IMR-90 (cell line): Measurements from ENCODE around the gene IREB2. TPM values are rescaled to one million over a fixed set of nuclear protein-coding genes. Genes with fewer than 3 reads are reported as not detected.

Experiments used
- ATAC-seq: fragments of 200-7000 bp; cut with Tn5 transposase; 2 replicates; pipeline ENCODE4 v1.9.1; 2020; ENCODE audit warnings: low read depth, mild to moderate bottlenecking, moderate library complexity
- BruUV-seq: library from RNA; stranded (reverse); fragments of 400-500 nt; replicated peaks from 2 replicates; lab custom pipeline; 2021; lab: Mats Ljungman, UMichigan
- CTCF ChIA-PET: fragments of 300-600 bp; formaldehyde crosslinking; extraction: SDS; loops from one replicate; lab custom pipeline; 2021; ENCODE audit warnings: antibody characterized with exemption; lab: Yijun Ruan, JAX
- POLR2A ChIA-PET: fragments of 300-600 bp; sonication (Branson Sonifier 250); formaldehyde crosslinking; loops from one replicate; lab custom pipeline; 2022; ENCODE audit warnings: antibody characterized with exemption; ENCODE audit not compliant: unreplicated experiment; lab: Charles Lee
- DNase-seq: peaks from one replicate; pipeline ENCODE4 v3.0.0; 2013
- H2AFZ ChIP-seq: replicated peaks from 2 replicates; pipeline ENCODE3; 2013; ENCODE audit warnings: low read length, mild to moderate bottlenecking; ENCODE audit not compliant: poor library complexity
- H2AK5ac ChIP-seq: 2 replicates; pipeline ENCODE4 v1.6.1; 2013; ENCODE audit warnings: low read depth, low read length, inconsistent platforms
- H2AK9ac ChIP-seq: replicated peaks from 2 replicates; pipeline ENCODE3; 2013; ENCODE audit warnings: mild to moderate bottlenecking, low read depth, low read length, moderate library complexity; ENCODE audit not compliant: poor library complexity
- H2BK120ac ChIP-seq: 2 replicates; pipeline ENCODE4 v1.6.1; 2013; ENCODE audit warnings: low read depth, low read length, inconsistent platforms
- H2BK15ac ChIP-seq: 3 replicates; pipeline ENCODE4 v1.6.1; 2013; ENCODE audit warnings: low read depth, low read length, inconsistent platforms
- H2BK20ac ChIP-seq: 2 replicates; pipeline ENCODE4 v1.6.1; 2013; ENCODE audit warnings: low read depth, mild to moderate bottlenecking, inconsistent platforms, low read length, moderate library complexity
- H2BK5ac ChIP-seq: 2 replicates; pipeline ENCODE4 v1.6.1; 2013; ENCODE audit warnings: mild to moderate bottlenecking, low read depth, low read length, inconsistent platforms; ENCODE audit not compliant: poor library complexity, severe bottlenecking
- H3K14ac ChIP-seq: replicated peaks from 2 replicates; pipeline ENCODE4 v1.6.1; 2013; ENCODE audit warnings: low read depth, low read length, inconsistent platforms
- H3K18ac ChIP-seq: 2 replicates; pipeline ENCODE4 v1.6.1; 2013; ENCODE audit warnings: low read depth, low read length, control low read depth
- H3K23ac ChIP-seq: 2 replicates; pipeline ENCODE4 v1.6.1; 2013; ENCODE audit warnings: low read depth, low read length, inconsistent platforms
- H3K27ac ChIP-seq: 2 replicates; pipeline ENCODE4 v1.5.1; 2013; ENCODE audit warnings: mild to moderate bottlenecking, control low read depth, low read length; ENCODE audit not compliant: insufficient read depth
- H3K27me3 ChIP-seq: 2 replicates; pipeline ENCODE4 v1.6.1; 2013; ENCODE audit warnings: low read length; ENCODE audit not compliant: control insufficient read depth, insufficient read depth
- H3K36me3 ChIP-seq: 2 replicates; pipeline ENCODE4 v1.6.1; 2013; ENCODE audit warnings: low read length, mixed read lengths; ENCODE audit not compliant: control insufficient read depth, insufficient read depth
- H3K4ac ChIP-seq: 2 replicates; pipeline ENCODE4 v1.6.1; 2013; ENCODE audit warnings: low read depth, low read length, inconsistent platforms
- H3K4me1 ChIP-seq: 2 replicates; pipeline ENCODE4 v1.6.1; 2013; ENCODE audit warnings: low read length, mixed read lengths; ENCODE audit not compliant: control insufficient read depth, insufficient read depth
- H3K4me2 ChIP-seq: 2 replicates; pipeline ENCODE4 v1.6.1; 2013; ENCODE audit warnings: low read depth, mild to moderate bottlenecking, control low read depth, low read length, moderate library complexity
- H3K4me3 ChIP-seq: 2 replicates; pipeline ENCODE4 v1.5.1; 2013; ENCODE audit warnings: low read depth, mild to moderate bottlenecking, control low read depth, low read length, moderate library complexity; ENCODE audit not compliant: insufficient read depth
- H3K56ac ChIP-seq: 2 replicates; pipeline ENCODE4 v1.6.1; 2013; ENCODE audit warnings: low read length, inconsistent platforms; ENCODE audit not compliant: insufficient read depth; ENCODE audit errors: extremely low read depth
- H3K79me1 ChIP-seq, 2 experiments: 2 replicates each; pipeline ENCODE4 v1.6.1; 2013; ENCODE audit warnings: low read length in 2 of 2, inconsistent platforms in 1 of 2, low read depth in 1 of 2
- H3K9ac ChIP-seq: 2 replicates; pipeline ENCODE4 v1.6.1; 2013; ENCODE audit warnings: low read depth, low read length, control low read depth
- H3K9me1 ChIP-seq: 2 replicates; pipeline ENCODE4 v1.6.1; 2013; ENCODE audit warnings: low read length, inconsistent platforms; ENCODE audit not compliant: insufficient read depth
- H3K9me3 ChIP-seq: 2 replicates; pipeline ENCODE4 v1.6.1; 2013; ENCODE audit warnings: low read length; ENCODE audit not compliant: control insufficient read depth, insufficient read depth
- H4K20me1 ChIP-seq: 2 replicates; pipeline ENCODE4 v1.6.1; 2013; ENCODE audit warnings: low read length, inconsistent platforms; ENCODE audit not compliant: insufficient read depth
- H4K5ac ChIP-seq: 2 replicates; pipeline ENCODE4 v1.6.1; 2013; ENCODE audit warnings: mild to moderate bottlenecking, low read depth, low read length, control low read depth
- H4K8ac ChIP-seq, 2 experiments: 2 replicates each; pipeline ENCODE4 v1.6.1; 2013; ENCODE audit warnings: low read depth in 2 of 2, low read length in 2 of 2, control low read depth in 1 of 2, inconsistent platforms in 1 of 2
- H4K91ac ChIP-seq: 2 replicates; pipeline ENCODE4 v1.6.1; 2013; ENCODE audit warnings: low read depth, low read length, inconsistent platforms; ENCODE audit not compliant: insufficient read depth
- BHLHE40 ChIP-seq: fragments of 150-350 bp; IDR thresholded peaks from 2 replicates; pipeline ENCODE4 v1.6.1; 2016; ENCODE audit warnings: mild to moderate bottlenecking, low read depth, low read length
- CEBPB ChIP-seq: IDR thresholded peaks from 2 replicates; pipeline ENCODE4 v1.6.1; 2012; ENCODE audit warnings: low read depth, low read length, improper control_type of control experiment
- CHD1 ChIP-seq: IDR thresholded peaks from 2 replicates; pipeline ENCODE4 v1.6.1; 2012; ENCODE audit warnings: low read depth, low read length, improper control_type of control experiment
- ELK1 ChIP-seq: fragments of 150-350 bp; IDR thresholded peaks from 2 replicates; pipeline ENCODE4 v1.6.1; 2016; ENCODE audit warnings: low read depth, mild to moderate bottlenecking, low read length, moderate library complexity, borderline replicate concordance
- FOS ChIP-seq: fragments of 150-350 bp; IDR thresholded peaks from 2 replicates; pipeline ENCODE4 v1.6.1; 2016; ENCODE audit warnings: low read depth, low read length
- MAFK ChIP-seq: IDR thresholded peaks from 2 replicates; pipeline ENCODE4 v1.6.1; 2012; ENCODE audit warnings: low read depth, low read length, improper control_type of control experiment
- MAZ ChIP-seq: IDR thresholded peaks from 2 replicates; pipeline ENCODE4 v1.6.1; 2012; ENCODE audit warnings: low read depth, mild to moderate bottlenecking, low read length, improper control_type of control experiment, moderate library complexity, borderline replicate concordance
- MXI1 ChIP-seq: IDR thresholded peaks from 2 replicates; pipeline ENCODE4 v1.6.1; 2012; ENCODE audit warnings: low read depth, mild to moderate bottlenecking, low read length, moderate library complexity, borderline replicate concordance
- NFE2L2 ChIP-seq: fragments of 150-350 bp; IDR thresholded peaks from 2 replicates; pipeline ENCODE4 v1.6.1; 2016; ENCODE audit warnings: low read depth, mild to moderate bottlenecking, low read length
- RAD21 ChIP-seq: IDR thresholded peaks from 2 replicates; pipeline ENCODE4 v1.6.1; 2012; ENCODE audit warnings: low read length, improper control_type of control experiment
- RCOR1 ChIP-seq: IDR thresholded peaks from 2 replicates; pipeline ENCODE4 v1.6.1; 2012; ENCODE audit warnings: mild to moderate bottlenecking, low read length, improper control_type of control experiment; ENCODE audit not compliant: insufficient replicate concordance
- USF2 ChIP-seq: fragments of 150-350 bp; IDR thresholded peaks from 2 replicates; pipeline ENCODE4 v1.6.1; 2017; ENCODE audit warnings: mild to moderate bottlenecking, antibody characterized with exemption, low read length, low read depth
- WGBS, 2 experiments: methylation state at CpG; one replicate each; pipeline versions ENCODE4 v1.1.5 to v1.1.7; 2013; ENCODE audit warnings: missing lambda C conversion rate in 2 of 2; ENCODE audit not compliant: insufficient read length in 1 of 2; ENCODE audit errors: extremely low coverage in 2 of 2; 5-methylcytosine and 5-hydroxymethylcytosine counted together
- dilution Hi-C: fragments of 300-500 bp; cut with HindIII; formaldehyde crosslinking; loops from one replicate; pipeline ENCODE4 v1.14.3; 2018; ENCODE audit warnings: low sequenced_read_pairs; ENCODE audit not compliant: unreplicated experiment
- in situ Hi-C: fragments of 300-500 bp; cut with MboI; formaldehyde crosslinking; loops from 3 replicates; pipeline ENCODE4 v1.14.3; 2019; ENCODE audit warnings: low sequenced_read_pairs, inconsistent platforms, mixed read lengths
- intact Hi-C: fragments of 100-400 bp; cut with micrococcal nuclease; formaldehyde crosslinking; loops from 2 replicates; pipeline ENCODE4 v1.10.0; 2022
- polyA plus RNA-seq, 3 experiments: library from polyadenylated mRNA; depleted of rRNA; stranded (reverse); fragments of >200 nt; gene quantifications; 2 replicates each; pipeline ENCODE4 v1.2.3, GENCODE V29; 2012; ENCODE audit warnings: low replicate concordance in 1 of 3
- total RNA-seq: library from RNA; depleted of rRNA; stranded (reverse); fragments of >200 nt; gene quantifications from 2 replicates; pipeline ENCODE4 v1.2.3, GENCODE V29; 2012

The IREB2 gene
- total and polyA plus RNA-seq, 2 of the 4 experiments (the other 2 are of a cell fraction) = 12.2 to 13.5 TPM

- H3K27ac ChIP-seq = no peak overlapping the region
- intact Hi-C loops (no loop called here), dilution Hi-C loops (no loop called here), in situ Hi-C loops (no loop called here)
- peaks cover 44% of the 10 kb centered on the region for H3K27me3 ChIP-seq
- H2AK5ac ChIP-seq = no peak overlapping the region
- H2BK15ac ChIP-seq = no peak overlapping the region
- H3K36me3 ChIP-seq = no peaks in the 10 kb centered on the region
- DNase-seq (no peak), ATAC-seq (no peak)
- no peak overlapping the region for H3K56ac ChIP-seq
- H3K9ac ChIP-seq = no peak overlapping the region
- H3K79me1 ChIP-seq = no peaks in the 10 kb centered on the region
- H3K23ac ChIP-seq = no peak overlapping the region
- H3K4me1 ChIP-seq = no peaks in the 10 kb centered on the region; the same call in 1 of the 2 replicates
- TF ChIP-seq MAFK = no peak
- no peak for TF ChIP-seq ELK1
- no peak for TF ChIP-seq CHD1
- TF ChIP-seq CEBPB = no peak
- no peak for TF ChIP-seq RAD21
- TF ChIP-seq FOS = no peak
- TF ChIP-seq MXI1 = no peak
- no peak for TF ChIP-seq BHLHE40
- no peak for TF ChIP-seq NFE2L2
- no peak for TF ChIP-seq RCOR1
- no peak for TF ChIP-seq MAZ
- no peak for TF ChIP-seq USF2
- ChIA-PET POLR2A (no interaction called here), CTCF (no interaction called here)
- H4K8ac ChIP-seq = no peak overlapping the region
- H3K4me3 ChIP-seq = no peak overlapping the region
- no peak overlapping the region for H3K14ac ChIP-seq
- H2BK120ac ChIP-seq = no peak overlapping the region
- H3K4ac ChIP-seq = no peak overlapping the region
- H2AK9ac ChIP-seq = no peak overlapping the region
- H2BK5ac ChIP-seq = no peak overlapping the region
- no peaks in the 10 kb centered on the region for H3K9me1 ChIP-seq
- no peak overlapping the region for H3K4me2 ChIP-seq
- H3K18ac ChIP-seq = no peak overlapping the region
- BruUV-seq = no TSS peak
- no peak overlapping the region for H4K5ac ChIP-seq
- no peaks in the 10 kb centered on the region for H4K20me1 ChIP-seq
- WGBS, 2 experiments = no CpG with 5 or more reads among the region's 3 CpGs
- no peaks in the 10 kb centered on the region for H3K9me3 ChIP-seq
- no peak overlapping the region for H4K91ac ChIP-seq
- H2BK20ac ChIP-seq = no peak overlapping the region
- no peak overlapping the region for H2AFZ ChIP-seq
These were observed 44.0 kb upstream of the IREB2 start for GRCh38 chr15:78394026-78394425.
